Stimulated activated CD4-positive, alpha-beta T cell treated with anti-CD3 and anti-CD28 coated beads, Interleukin-4, amount 100 ng/mL, for 48 hours (primary cell): ENCODE results near the gene MICAL3.

Experiments used
- DNase-seq, 2 donors: peaks; one replicate each; pipeline ENCODE4 v3.0.0-alpha.2; 2020; ENCODE audit warnings: low read depth in 2 of 2

The MICAL3 gene

DNA sequence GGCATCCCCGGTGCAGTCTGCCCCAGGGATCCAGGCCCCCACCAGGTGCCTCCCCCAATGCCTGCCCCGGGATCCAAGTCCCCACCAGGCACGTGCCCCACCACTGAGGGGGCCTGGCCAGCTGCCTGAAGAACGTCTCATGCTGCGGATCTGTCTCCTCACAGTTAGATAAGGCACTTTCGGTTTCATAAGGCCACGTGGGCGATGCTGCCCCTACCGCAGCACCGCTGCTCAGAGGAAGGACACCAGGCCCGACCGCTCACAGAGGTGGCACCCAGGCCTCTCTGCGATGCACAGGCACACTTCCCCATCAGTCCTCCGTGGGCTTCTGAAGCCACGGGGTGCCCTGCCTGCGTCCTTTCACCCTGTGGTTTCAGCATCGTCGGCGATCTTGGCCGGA is 182.0 kb downstream of the MICAL3 start:
- peak; percentile 8 to 23 for DNase-seq

DNA sequence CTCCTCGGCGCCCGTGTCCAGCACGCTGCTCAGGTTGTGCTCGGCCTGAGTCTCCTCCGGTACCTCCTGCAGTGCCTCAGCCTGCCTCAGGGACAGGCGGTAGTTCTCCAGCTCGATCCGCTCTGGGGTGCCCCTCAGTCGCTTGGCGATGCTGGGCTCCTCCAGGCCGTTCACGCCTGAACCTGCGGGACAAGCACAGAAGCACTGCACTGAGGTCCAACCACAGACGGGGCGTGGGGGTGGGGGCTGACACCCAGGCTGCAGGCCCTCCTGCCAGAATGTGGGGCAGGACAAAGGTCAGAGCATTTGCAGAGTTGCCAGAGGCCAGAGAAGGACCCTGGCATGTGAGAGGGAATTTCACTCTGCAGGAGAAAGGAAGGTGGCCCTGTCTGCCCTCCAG is 182.5 kb downstream of the MICAL3 start:
- no peak for DNase-seq

DNA sequence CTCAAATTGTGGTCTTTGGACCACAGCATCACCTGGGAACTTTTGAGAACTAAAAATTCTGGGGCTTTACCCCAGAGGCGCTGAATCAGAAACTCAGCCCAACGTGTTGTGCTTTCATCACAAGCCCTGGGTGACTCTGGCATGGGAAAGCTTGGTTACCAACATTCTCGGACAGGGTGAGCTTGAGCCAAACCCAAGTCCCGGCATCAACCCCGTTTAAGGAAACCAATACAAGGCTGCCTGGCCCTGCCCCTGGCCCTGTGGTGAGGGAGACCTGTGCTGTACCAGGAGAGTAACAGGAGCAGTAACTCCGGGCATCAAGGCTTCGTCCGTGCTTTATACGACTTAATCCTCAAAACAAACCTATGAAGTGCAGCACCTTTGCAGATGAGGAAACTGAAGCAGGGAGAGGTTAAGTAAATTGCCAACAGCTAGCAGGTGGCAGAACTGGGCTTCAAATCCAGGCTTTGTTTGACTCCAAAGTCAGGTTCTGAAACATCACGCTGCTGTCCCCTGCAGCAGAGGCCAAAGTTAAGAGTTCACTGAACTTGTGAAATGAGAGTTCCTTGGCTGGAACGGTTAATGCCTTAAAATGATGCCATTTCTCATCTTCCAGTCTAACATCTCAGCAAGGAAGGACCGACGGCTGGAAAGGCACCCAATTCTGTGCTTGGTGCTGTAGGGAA is 186.0 kb downstream of the MICAL3 start:
- no peak for DNase-seq

DNA sequence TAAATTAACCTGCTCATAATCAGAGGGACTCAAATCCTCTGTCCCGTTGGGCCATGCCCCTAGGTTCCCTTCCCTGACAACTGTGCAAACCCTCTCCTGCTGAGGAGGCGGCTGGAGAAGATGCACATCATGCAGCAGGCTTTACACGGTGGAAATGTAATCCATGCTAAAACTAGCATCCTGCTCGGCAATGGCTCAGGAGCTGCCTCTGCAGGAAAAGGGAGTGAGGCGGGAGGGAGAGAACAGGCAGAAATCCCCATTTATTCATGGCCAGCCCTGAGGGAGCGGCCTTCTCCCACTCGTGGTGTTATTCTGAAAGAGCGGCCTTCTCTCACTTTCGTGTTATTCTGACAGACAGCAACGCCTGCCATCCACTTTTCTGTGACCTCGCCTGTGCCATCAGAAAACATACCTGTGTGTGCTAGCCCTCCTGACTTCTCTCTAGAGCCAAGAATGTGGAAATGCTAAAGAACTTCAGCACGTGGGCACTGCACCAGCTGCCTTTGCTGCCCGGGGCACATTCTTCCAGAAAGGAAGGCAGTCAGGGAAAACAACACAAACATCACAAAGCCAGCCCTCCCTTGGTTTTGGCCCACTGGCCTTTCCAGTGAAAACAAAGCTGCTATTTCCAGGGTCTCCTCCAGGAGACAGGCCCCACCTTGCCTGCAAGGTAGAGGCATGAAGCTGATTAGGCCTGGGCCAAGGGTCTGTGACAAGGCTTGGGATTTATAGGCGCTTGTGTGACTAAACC is 187.2 kb downstream of the MICAL3 start:
- no peak for DNase-seq

DNA sequence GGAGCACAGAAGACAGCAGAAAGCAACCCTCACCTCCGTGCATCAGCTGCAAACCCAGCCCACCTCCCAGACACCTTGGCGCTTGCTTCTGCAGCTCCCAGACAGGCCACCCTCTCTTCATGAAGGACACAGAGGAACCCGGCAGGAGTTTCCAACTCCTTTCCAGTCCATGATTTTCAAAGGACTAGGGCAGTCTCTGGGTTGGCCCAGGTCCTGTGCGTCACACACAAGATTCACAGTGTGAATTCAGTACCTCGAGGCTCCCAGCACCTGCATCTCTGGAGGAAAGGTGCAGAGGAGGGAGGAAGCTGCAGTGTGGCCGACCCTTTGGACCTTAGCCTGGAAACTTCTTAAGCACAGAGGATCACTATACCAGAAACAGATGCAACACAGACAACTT is 189.1 kb downstream of the MICAL3 start:
- DNase-seq, result no peak

DNA sequence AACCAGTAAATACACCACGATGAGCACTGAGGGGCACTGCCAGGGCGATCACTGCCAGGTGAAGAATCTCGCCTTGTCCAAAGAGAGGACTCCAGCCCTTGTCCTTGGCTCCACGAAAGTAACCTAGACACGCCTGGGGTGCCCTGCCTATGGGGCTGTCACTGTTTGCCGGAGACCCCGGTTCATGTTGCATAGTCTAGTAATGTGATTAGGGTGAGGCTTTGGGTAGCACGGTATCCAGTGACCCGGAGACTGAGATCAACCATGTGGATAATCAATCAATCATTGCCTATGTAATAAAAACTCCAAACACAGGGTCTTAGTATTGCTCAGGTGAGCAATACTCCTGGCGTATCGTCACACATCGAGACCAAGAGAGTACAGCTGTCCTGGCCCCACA is 190.9 kb downstream of the MICAL3 start:
- no peak for DNase-seq

DNA sequence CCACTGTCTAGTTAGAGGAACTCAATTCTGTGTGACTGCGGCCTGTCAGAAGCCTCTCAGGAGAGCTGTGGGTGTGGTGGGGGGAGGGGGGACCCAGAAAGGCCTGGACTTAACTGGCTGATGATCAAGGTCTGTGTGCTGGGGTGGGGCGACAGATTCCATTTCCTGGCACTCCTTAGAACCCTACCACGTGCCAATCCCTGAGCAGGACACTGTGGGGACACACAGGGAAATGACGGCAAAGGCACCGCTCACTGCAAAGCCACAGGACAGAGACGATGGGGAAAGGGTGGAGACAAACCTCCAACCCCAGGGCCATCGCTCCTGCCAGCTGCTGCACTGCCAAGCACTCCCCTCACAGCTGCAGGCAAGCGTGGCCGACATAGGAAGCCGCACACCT is 191.7 kb downstream of the MICAL3 start:
- no peak for DNase-seq

DNA sequence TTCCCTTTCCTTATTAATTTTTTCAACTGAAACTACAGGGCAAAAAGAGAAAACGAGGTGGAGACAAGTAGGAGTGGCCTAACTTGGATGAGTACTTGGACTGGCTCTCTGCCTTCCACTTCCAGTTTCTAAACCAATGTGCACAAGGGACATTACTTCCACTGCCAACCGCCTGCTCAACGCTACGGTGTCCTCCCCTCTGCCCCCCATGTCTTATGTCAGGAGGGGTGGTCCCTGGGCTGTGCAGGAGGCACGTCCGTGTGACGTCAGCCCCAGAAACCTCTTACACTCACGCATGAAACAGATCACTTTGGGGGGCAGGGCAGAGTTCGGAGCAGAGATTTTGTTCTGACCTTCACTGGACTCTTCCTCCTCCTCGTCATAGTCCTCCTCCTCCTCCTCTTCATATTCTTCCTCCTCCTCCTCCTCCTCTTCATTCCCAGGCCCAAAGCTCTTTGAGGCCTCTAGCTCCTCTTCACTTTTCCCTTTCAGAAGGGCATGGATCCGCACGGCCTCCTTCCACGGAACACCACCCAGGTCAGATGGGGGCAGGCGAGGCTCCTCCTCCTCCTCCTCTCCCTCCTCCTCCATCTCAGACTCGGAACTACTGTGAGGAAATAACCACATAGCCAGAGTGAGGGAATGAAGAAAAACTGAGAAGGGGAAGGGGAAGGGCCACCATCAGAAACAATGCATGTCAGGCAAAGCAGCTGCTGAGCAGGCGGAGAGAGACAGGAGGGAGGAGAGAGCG is 192.7 kb downstream of the MICAL3 start:
- no peak for DNase-seq

DNA sequence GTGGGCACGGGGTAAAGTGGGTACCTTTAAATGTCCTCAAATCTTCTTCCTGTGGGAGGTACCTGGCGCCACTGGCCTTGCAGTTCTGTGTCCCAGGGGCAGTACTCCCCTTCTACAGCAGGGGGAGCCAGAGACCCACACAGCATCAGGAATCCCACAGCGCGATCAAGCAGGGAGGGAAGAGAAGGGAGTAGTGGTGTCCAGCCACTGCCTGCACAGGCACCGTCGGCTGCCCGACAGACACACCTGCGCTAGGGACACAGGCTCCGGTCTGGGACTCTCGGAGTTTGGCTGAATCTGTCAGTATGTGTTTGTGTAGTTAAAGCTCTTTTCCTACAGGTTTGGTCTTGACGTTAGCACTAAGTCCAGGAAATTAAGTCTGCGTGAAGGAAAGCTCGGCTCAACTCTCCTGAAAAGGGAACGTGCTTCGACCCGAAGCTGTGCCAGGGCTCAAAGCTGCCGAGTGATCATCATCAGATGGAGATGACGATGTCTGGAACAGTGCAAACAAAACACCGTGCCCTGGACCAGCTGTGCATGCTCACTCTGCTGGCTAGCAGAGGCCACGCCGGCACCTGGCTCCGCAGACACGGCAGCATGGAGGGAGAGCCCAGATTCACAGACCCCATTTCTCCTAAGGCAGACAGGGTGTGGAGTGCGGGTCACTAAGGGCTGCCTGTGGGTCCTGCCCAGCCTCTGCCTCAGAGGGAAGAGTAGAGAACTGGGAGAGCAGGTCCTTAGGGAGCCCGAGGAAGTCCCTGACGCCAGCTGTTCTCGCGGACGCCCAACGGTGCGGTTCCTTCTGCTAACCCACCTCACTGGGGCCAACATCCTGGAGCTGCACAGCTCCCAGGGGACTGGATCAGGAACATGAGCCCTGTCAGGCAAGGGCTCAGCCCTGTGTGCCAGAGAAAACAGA is 194.1 kb downstream of the MICAL3 start:
- DNase-seq, result peak; percentile 71 to 81

DNA sequence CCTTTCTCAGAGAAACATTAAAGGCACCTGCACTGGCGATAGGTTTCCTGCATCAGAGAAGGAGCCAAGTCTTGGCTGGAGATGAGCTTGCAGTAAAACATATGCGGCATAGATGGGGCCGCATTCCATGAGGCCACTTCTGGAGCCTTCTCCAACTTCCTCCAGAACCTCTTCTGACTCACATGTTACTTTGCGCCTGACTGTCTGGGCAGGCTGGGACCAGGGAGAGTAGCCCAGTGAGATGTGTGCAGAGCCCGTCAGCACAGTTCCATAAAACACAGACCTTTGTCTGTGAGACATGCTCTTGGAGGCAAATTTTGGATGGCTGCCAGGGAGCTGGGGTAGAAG is 194.7 kb downstream of the MICAL3 start:
- no peak for DNase-seq

DNA sequence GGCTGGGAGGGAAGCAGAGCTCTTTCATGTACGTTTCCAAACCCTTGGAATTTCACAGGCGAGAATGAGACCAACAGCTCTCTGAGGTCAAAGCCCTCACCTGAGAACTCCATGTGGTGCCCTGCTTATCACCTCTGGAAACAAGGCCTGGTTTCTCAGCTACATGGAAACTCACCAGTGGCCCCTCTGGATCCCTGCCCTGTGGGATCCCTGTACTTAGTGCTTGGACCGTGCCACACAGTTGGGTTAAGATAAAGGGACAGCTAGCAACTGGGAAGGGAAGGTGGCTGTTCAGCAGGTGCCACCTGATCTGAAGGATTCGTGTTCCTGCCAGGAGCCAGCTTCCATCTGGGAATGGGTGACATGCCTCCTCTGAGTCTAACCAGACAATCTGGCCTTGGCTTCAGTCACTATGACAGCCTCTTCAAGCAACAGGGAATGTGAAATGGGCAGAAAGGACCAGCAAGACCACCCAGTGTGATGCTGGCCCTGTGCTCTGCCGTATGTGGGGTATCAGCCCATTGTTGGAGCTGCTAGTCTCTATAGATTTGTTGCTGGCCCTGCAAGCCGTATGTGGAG is 195.8 kb downstream of the MICAL3 start:
- no peak for DNase-seq

DNA sequence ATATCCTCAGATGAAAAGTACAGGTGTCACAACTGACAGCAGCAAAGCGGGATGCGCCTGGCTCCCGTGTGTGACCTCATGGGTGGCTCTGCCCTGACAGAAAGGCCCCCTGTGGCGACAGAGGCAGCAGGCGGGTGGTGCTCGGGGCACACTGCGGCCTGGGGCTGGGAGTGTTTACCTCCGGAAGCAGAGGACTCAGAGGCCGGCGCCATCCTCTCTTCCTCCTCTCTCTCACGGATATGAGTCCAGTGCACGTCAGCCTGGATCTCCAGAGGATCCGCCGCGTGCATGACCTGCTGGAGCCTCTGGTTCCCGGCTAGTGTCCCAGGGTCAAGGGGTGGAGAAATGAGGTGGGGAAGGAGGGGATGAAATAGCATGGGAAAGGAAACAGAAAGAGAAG is 196.9 kb downstream of the MICAL3 start:
- no peak for DNase-seq

DNA sequence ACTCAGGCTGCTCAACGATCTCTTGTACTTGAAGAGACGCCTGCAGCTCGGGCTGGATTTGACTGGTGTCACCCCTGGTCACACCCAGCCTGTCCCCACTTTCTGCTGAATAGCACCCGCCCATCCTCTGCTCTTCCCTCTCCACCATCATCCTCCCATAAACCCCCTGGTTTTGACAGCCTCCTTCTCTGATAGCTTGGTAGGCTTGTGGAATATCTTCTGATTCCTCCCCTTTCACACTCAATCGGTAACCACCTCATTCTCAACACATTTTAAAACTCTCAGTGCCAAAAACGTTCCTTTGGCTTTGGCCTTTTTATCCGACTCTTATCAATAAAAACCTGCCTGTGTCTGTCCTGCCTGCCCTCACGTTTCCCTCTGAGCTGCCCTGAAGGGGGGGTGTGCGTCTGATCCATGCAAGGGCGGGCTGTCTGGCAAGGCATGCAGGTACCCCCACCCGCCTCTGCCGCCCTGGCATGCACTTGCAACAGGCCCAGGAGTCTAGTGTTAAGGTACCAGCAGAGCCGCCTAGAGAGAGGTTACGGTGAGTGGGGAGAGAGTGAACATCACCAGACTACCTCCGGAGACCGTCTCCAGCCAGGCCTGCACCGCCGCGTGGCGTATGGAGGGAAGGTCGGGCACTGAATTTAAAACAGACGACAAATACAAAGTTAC is 198.3 kb downstream of the MICAL3 start:
- DNase-seq, result no peak

DNA sequence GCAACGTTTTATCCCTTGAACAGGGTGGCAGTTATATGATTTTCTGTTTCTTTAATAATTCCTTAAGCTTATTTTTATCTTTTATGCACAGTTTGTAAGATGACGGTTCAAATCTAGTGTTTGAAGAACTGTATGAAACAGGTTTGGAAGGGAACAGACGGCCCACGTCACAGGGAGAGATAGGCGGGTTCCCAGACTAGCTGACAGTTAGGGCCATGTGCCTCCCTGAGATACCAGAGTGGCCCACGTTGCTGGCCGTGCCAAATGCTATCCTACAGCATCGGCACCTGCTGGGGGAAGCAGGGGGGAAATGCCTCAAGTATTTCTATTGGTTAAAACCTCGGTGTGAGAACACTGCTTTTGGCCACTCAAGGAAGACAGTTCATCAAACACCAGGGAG is 199.9 kb downstream of the MICAL3 start:
- no peak for DNase-seq

DNA sequence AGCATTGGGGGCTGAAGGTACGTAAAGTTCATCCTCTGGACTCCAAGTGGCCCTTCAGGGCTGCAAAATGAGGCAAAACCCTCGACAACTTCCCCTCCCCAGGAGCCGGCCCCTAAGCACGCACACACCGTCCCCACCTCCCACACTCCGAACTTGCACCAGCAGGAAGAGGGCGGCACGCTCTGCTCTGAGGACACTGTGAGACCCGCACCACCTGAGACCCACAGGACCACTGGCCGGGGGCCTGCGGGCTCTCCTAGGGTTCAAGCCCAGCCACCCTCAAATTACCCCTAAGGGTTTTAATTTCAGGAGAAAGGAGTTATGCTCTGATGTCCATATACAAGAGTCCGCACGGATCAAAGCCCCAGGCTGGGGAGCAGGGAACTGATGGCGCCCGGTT is 200.4 kb downstream of the MICAL3 start:
- no peak for DNase-seq

DNA sequence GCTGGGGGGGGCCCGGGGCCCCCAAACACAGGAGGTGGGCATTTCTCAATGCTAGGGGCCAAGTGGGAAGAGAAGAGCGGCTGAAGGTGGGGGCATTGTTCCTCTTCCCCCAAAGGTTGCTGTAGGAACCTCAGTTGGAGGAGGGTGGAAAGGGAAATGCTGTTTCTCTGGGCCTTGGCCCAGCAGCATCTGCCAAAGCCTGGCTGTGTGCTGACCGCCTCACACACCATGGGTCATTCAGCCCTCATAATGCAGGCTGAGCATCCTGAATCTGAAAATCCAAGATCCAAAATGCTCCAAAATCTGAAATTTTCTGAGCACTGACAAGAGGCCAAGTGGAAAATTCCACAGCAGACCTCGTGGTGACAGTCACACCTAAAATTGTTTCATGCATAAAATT is 201.1 kb downstream of the MICAL3 start:
- DNase-seq, result no peak

DNA sequence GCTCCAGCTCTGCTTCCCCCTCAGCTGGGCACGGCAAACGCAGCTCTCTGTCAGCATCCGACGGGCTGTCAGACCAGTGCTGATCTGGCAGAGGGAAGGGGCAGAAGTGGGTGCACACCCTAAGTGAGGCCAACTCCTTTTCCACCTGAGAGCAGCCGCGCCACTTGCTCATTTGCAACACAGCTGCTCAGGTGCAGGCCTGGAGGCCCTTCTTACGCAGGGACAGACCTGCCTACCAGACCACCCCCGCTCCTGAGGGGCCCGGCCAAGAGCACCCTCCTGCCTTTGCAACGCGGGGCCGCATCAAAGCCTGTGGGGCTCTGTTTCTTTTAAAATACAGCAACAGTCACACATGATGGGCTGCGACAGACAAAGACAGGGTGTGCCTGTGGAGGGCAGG is 202.3 kb downstream of the MICAL3 start:
- DNase-seq, result no peak

DNA sequence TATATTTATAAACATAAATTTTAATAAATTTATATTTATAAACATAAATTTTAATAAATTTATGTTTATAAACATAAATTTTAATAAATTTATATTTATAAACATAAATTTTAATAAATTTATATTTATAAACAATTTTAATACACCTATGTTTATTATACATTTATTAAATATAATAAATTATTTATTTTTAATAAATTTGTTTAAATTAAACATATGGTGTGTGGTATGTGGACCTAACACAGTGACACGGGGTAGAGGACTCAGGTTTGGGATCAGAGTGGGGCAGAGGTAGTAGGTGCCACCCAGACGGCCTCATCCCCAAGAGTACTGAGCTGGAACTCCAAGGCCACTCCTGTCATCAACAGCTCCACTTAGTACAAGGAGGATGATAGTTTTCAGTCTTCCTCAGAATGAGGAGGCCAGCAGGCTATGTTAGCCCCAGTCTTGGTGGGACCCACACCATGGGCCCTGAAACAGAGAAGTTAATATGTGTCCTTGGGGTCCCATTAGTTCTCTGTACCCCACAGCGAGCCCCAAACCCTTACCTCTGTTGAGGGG is 203.4 kb downstream of the MICAL3 start:
- DNase-seq, result no peak

DNA sequence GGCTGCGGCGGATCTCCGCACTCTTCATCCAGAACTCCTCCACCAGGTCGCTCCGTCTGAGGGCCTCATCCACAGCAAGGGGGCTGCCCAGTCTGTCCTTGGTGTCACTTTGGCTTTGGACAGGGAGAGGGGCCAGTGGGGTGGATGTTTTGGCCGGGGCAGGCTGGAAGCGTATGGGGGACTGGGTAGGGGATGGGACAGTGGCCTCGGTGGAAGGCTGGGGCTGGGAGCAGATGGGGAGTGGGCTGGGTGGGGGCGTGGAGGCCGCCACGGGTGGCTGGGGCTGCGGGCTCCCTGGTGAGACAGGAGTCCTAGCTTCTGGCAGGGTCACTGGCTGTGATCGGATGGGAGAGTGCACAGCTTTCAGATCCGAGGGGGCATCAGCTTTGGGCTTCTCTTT is 205.7 kb downstream of the MICAL3 start:
- DNase-seq, result no peak

DNA sequence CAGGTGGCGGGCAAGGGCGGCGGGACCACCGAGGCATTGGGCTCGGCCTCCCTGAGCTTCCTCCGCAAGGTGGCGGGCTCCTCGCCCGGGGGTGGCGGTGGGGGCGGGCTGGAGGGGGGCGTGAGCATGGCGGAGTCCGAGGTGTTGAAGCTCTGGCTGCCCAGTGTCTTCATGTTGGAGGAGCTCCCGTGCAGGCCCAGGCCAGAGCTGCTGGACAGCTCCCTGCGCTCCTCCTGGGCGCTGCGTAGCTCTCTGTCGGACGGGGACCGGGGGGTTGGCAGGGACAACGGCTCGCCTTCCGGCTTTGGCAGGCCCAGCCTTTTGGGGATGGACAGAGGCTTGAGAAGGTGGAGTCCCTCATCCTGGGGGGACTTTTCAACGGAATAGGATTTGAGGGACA is 206.2 kb downstream of the MICAL3 start:
- no peak for DNase-seq
